Retinal pigment epithelial cell (primary cell): ENCODE results near the gene RPGR.

ENCODE experiments used
- DNase-seq: peaks from one replicate; pipeline ENCODE4 v3.0.0-alpha.2; 2010; ENCODE audit warnings: low read depth
- H3K4me3 ChIP-seq: 2 replicates; pipeline ENCODE4 v1.5.1; 2011; ENCODE audit warnings: mild to moderate bottlenecking, low read length, control low read depth, moderate library complexity
- CTCF ChIP-seq: conservative IDR thresholded peaks from 2 replicates; pipeline ENCODE4 v1.5.1; 2011; ENCODE audit warnings: low read depth, low read length, control low read depth, inconsistent platforms

The RPGR gene

GRCh38 chrX:38247051-38247450 is 80.3 kb downstream of the RPGR start:
- no peak for DNase-seq
- H3K4me3 ChIP-seq, result no peak overlapping the region
- TF ChIP-seq CTCF, result no peak

GRCh38 chrX:38240541-38240940 is 86.8 kb downstream of the RPGR start:
- H3K4me3 ChIP-seq, result no peak overlapping the region
- no peak for TF ChIP-seq CTCF
- no peak for DNase-seq

GRCh38 chrX:38236901-38237615 is 90.3 kb downstream of the RPGR start:
- no peak overlapping the region for H3K4me3 ChIP-seq
- DNase-seq, result no peak
- TF ChIP-seq CTCF, result no peak

GRCh38 chrX:38233891-38234667 is 93.2 kb downstream of the RPGR start:
- DNase-seq, result peak; percentile 59
- TF ChIP-seq CTCF, result no peak
- H3K4me3 ChIP-seq, result no peak overlapping the region

- H3K4me3 ChIP-seq, result no peak overlapping the region
- no peak for TF ChIP-seq CTCF
- no peak for DNase-seq
Observed at GRCh38 chrX:38232079-38232686, 95.1 kb downstream of the RPGR start.

- H3K4me3 ChIP-seq, result no peak overlapping the region
- DNase-seq, result no peak
- TF ChIP-seq CTCF, result no peak
Observed at GRCh38 chrX:38225093-38225492, 102.2 kb downstream of the RPGR start.
